ENCODE results near the gene SNF8.

Gene SNF8

DNA sequence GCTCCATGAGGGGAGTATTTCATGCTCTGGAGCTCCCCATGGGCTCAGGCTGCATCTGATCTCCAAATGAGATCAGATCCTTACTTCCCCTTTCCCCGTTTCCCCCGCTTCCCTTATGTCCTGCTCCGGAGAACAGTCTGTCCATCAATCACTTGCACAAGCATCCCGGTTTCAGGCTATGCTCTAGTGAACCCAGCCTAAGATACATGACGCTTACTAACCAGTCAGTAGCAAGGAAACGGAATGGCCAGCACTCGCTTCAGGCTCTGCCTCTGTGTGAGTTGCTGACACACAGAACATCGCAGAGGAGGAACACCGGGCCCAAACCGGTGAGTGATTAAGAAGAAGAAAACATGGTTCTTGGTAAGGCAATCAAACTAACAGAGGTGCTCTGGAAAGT lies 61.5 kb downstream of the SNF8 start:
- FAIRE-seq = no peak

DNA sequence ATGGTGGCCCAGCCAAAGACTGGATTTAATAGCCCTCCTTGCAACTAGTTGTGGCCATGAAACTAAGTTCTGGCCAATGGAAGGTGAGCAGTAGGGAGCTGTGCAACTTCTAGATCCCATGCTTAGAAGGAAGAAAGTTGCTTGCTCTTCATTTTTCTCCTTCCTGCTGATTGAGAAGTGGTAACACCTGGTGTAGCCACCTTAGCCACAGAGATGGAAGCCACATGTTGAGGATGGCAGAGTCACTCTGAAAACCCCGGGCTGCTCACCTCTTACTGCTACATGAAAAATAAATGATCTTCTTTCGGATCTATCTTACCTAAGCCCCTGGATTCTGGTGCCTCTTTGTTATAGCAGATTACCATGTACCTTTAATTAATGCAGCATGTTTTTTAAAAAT lies 62.4 kb downstream of the SNF8 start:
- no peak for FAIRE-seq

All from colon (tissue), 2 donors.